Hepatocyte (in vitro differentiated cells): Measurements from ENCODE around the gene TSPAN19. TPM values are rescaled to one million over a fixed set of nuclear protein-coding genes. Genes with fewer than 3 reads are reported as not detected.

Experiments
- DNase-seq: peaks from one replicate; pipeline ENCODE4 v3.0.0-alpha.2; 2016; ENCODE audit warnings: low spot score
- H2AFZ ChIP-seq: fragments of 200-600 bp; sonication (generic); 2 replicates; pipeline ENCODE4 v1.6.0; 2016; ENCODE audit warnings: antibody characterized with exemption, mild to moderate bottlenecking
- H3K27ac ChIP-seq: fragments of 200-600 bp; sonication (generic); 2 replicates; pipeline ENCODE4 v1.5.1; 2016; ENCODE audit warnings: mild to moderate bottlenecking
- H3K27me3 ChIP-seq: fragments of 200-600 bp; sonication (generic); 2 replicates; pipeline ENCODE4 v1.6.1; 2016
- H3K36me3 ChIP-seq: fragments of 200-600 bp; sonication (generic); replicated peaks from 2 replicates; pipeline ENCODE4 v1.5.1; 2016; ENCODE audit warnings: low read depth; ENCODE audit not compliant: insufficient read depth
- H3K4me1 ChIP-seq: fragments of 200-600 bp; sonication (generic); 2 replicates; pipeline ENCODE4 v1.5.1; 2016; ENCODE audit warnings: mild to moderate bottlenecking, moderate library complexity; ENCODE audit not compliant: insufficient read depth
- H3K4me2 ChIP-seq: fragments of 200-600 bp; sonication (generic); 2 replicates; pipeline ENCODE4 v1.6.0; 2016
- H3K4me3 ChIP-seq: fragments of 200-600 bp; sonication (generic); 2 replicates; pipeline ENCODE4 v1.5.1; 2016; ENCODE audit warnings: mild to moderate bottlenecking
- H3K79me2 ChIP-seq: fragments of 200-600 bp; sonication (generic); 2 replicates; pipeline ENCODE4 v1.6.0; 2017; ENCODE audit warnings: mild to moderate bottlenecking
- H3K9me2 ChIP-seq: fragments of 200-600 bp; sonication (generic); replicated peaks from 2 replicates; pipeline ENCODE4 v1.6.0; 2017; ENCODE audit warnings: mild to moderate bottlenecking; ENCODE audit not compliant: insufficient read depth
- H3K9me3 ChIP-seq: fragments of 200-600 bp; sonication (generic); 2 replicates; pipeline ENCODE4 v1.5.1; 2016; ENCODE audit warnings: low read depth, mild to moderate bottlenecking
- H4K20me1 ChIP-seq: fragments of 200-600 bp; sonication (generic); 2 replicates; pipeline ENCODE4 v1.6.0; 2016; ENCODE audit warnings: mild to moderate bottlenecking; ENCODE audit not compliant: insufficient read depth, poor library complexity, severe bottlenecking
- CTCF ChIP-seq: fragments of 200-600 bp; sonication (generic); IDR thresholded peaks from 2 replicates; pipeline ENCODE4 v1.5.1; 2016; ENCODE audit warnings: antibody characterized with exemption, mild to moderate bottlenecking; ENCODE audit not compliant: poor library complexity
- EZH2 ChIP-seq: fragments of 200-600 bp; sonication (generic); IDR thresholded peaks from 2 replicates; pipeline ENCODE4 v1.6.1; 2016; ENCODE audit warnings: antibody characterized with exemption, mild to moderate bottlenecking, borderline replicate concordance
- EZH2phosphoT487 ChIP-seq: fragments of 200-600 bp; sonication (generic); IDR thresholded peaks from one replicate; pipeline ENCODE4 v1.6.1; 2018; ENCODE audit warnings: antibody characterized with exemption, mild to moderate bottlenecking, low read depth, moderate library complexity; ENCODE audit not compliant: unreplicated experiment, severe bottlenecking
- WGBS: methylation state at CpG from one replicate; pipeline ENCODE4 v1.1.6; 2016; ENCODE audit warnings: low lambda C conversion rate; ENCODE audit errors: missing lambda C conversion rate; 5-methylcytosine and 5-hydroxymethylcytosine counted together
- polyA plus RNA-seq: library from polyadenylated mRNA; unstranded; fragments of >200 nt; fragmentation: Nextera tagmentation; extraction: Ambion mirVana; gene quantifications from 2 replicates; pipeline ENCODE4 v1.2.1, GENCODE V29; 2016
- total RNA-seq: library from RNA; depleted of rRNA; stranded (reverse); fragments of >200 nt; gene quantifications from 2 replicates; pipeline ENCODE4 v1.2.3, GENCODE V29; 2014

TSPAN19 gene
- total and polyA plus RNA-seq, 2 experiments from 2014 or later: not detected

GRCh38 chr12:85072826-85073225, 36.7 kb upstream of the TSPAN19 start:
- DNase-seq: no peak
- WGBS: 94% methylated on average over 1 of the region's 1 CpG

GRCh38 chr12:85065837-85066482, 29.9 kb upstream of the TSPAN19 start:
- TF ChIP-seq CTCF: no peak
- no peak for TF ChIP-seq EZH2
- TF ChIP-seq EZH2phosphoT487: no peak
- H3K79me2 ChIP-seq: no peaks in the 10 kb centered on the region

More at GRCh38 chr12:85072826-85073225, 36.7 kb upstream of the TSPAN19 start:
- TF ChIP-seq CTCF (no peak), EZH2phosphoT487 (no peak), EZH2 (no peak)
- no peaks in the 10 kb centered on the region for H3K9me2 ChIP-seq
- H3K4me1 ChIP-seq: no peaks in the 10 kb centered on the region
- H3K9me3 ChIP-seq: no peaks in the 10 kb centered on the region
- H3K27ac ChIP-seq: no peak overlapping the region
- no peaks in the 10 kb centered on the region for H4K20me1 ChIP-seq
- no peaks in the 10 kb centered on the region for H3K79me2 ChIP-seq
- H3K4me2 ChIP-seq: no peak overlapping the region
- H3K27me3 ChIP-seq: no peaks in the 10 kb centered on the region
- H3K4me3 ChIP-seq: no peak overlapping the region
- H3K36me3 ChIP-seq: no peaks in the 10 kb centered on the region
- H2AFZ ChIP-seq: no peak overlapping the region

GRCh38 chr12:85060916-85061315, 24.8 kb upstream of the TSPAN19 start:
- H3K36me3 ChIP-seq: no peaks in the 10 kb centered on the region
- no peak for DNase-seq
- no peak overlapping the region for H2AFZ ChIP-seq
- 82% methylated on average over 2 of the region's 2 CpGs for WGBS
- H4K20me1 ChIP-seq: no peaks in the 10 kb centered on the region
- H3K4me1 ChIP-seq: no peaks in the 10 kb centered on the region
- H3K27me3 ChIP-seq: no peaks in the 10 kb centered on the region
- no peak overlapping the region for H3K27ac ChIP-seq
- H3K9me3 ChIP-seq: no peaks in the 10 kb centered on the region
- H3K4me2 ChIP-seq: no peak overlapping the region
- no peaks in the 10 kb centered on the region for H3K9me2 ChIP-seq
- no peaks in the 10 kb centered on the region for H3K79me2 ChIP-seq
- no peak overlapping the region for H3K4me3 ChIP-seq
- TF ChIP-seq EZH2phosphoT487: no peak
- no peak for TF ChIP-seq EZH2
- no peak for TF ChIP-seq CTCF

More at GRCh38 chr12:85065837-85066482, 29.9 kb upstream of the TSPAN19 start:
- no peak overlapping the region for H3K4me3 ChIP-seq
- no peaks in the 10 kb centered on the region for H3K27me3 ChIP-seq
- no peaks in the 10 kb centered on the region for H4K20me1 ChIP-seq
- H3K27ac ChIP-seq: no peak overlapping the region
- H3K9me3 ChIP-seq: no peaks in the 10 kb centered on the region
- H3K4me2 ChIP-seq: no peak overlapping the region
- no peaks in the 10 kb centered on the region for H3K4me1 ChIP-seq
- no peak overlapping the region for H2AFZ ChIP-seq
- WGBS: 71% methylated on average over 3 of the region's 3 CpGs
- no peaks in the 10 kb centered on the region for H3K9me2 ChIP-seq
- no peak for DNase-seq
- H3K36me3 ChIP-seq: no peaks in the 10 kb centered on the region
